Mammary microvascular endothelial cell (primary cell): ENCODE data around the gene CPO. TPM values are rescaled to one million over a fixed set of nuclear protein-coding genes. Genes with fewer than 3 reads are reported as not detected.

ENCODE experiments used
- total RNA-seq: library from RNA; depleted of rRNA; stranded (reverse); fragments of >200 nt; gene quantifications from 2 replicates; pipeline ENCODE4 v1.2.3, GENCODE V29; 2015

The CPO gene, protein sequence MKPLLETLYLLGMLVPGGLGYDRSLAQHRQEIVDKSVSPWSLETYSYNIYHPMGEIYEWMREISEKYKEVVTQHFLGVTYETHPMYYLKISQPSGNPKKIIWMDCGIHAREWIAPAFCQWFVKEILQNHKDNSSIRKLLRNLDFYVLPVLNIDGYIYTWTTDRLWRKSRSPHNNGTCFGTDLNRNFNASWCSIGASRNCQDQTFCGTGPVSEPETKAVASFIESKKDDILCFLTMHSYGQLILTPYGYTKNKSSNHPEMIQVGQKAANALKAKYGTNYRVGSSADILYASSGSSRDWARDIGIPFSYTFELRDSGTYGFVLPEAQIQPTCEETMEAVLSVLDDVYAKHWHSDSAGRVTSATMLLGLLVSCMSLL
- not detected in 2 replicates for total RNA-seq

GRCh38 chr2:206939340-206939739 lies at the start of gene CPO:
Gene CPO (plus strand): TSS chr2:206939518. CDS start chr2:206939600, 82 bp downstream.

Other genes starting within 250 kb of the CPO start
- gene DYTN, start 221.1 kb upstream of the CPO start, total RNA-seq = not detected in 2 replicates
- gene MDH1B, start 174.2 kb upstream of the CPO start, total RNA-seq = not detected in 2 replicates
- 32.7 and 39.5 TPM in 2 replicates for gene FASTKD2, start 173.9 kb upstream of the CPO start, total RNA-seq
- 22.2 and 25.6 TPM in 2 replicates for gene KLF7, start 226.4 kb downstream of the CPO start, total RNA-seq